ENCODE measurements around the gene BRD1. TPM values are rescaled to one million over a fixed set of nuclear protein-coding genes. Genes with fewer than 3 reads are reported as not detected.

BRD1 gene
- total RNA-seq, 4 donors from 2014 or later = 21.2 to 37.1 (median 28.6) TPM

- no peak for TF ChIP-seq CTCF (IDR thresholded peaks at IDR 0.05; ENCODE audit: low read depth)
Observed at GRCh38 chr22:49736538-49736937, 91.1 kb downstream of the BRD1 start.

- TF ChIP-seq CTCF (IDR thresholded peaks at IDR 0.05; ENCODE audit: low read depth) = no peak
Observed at GRCh38 chr22:49735901-49736421, 91.7 kb downstream of the BRD1 start.

DNA sequence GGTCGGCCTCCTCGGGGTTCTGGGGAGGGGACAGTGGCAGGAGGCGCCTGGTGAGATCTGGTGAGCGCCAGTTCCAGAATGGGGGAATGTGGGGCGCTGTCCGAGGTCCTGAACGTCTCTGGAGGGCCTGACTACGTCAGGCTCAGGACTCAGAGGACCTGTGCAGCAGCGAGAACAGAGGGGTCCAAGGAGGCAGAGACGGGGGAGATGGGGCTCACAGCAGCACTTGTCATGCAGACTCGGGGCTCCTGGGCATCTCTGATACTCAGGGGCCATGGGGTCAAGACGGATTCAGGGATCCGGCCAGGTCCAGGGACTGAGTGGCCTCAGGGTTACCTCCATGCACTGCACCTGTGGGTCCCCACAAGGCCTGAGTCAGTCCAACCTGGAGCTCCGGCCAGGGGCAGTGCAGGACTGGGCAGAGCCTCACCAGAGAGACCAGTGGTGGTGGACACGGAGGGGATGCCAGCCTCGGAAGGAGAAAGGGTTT lies 92.2 kb downstream of the BRD1 start:
- TF ChIP-seq CTCF (IDR thresholded peaks at IDR 0.05; ENCODE audit: low read depth) = no peak

DNA sequence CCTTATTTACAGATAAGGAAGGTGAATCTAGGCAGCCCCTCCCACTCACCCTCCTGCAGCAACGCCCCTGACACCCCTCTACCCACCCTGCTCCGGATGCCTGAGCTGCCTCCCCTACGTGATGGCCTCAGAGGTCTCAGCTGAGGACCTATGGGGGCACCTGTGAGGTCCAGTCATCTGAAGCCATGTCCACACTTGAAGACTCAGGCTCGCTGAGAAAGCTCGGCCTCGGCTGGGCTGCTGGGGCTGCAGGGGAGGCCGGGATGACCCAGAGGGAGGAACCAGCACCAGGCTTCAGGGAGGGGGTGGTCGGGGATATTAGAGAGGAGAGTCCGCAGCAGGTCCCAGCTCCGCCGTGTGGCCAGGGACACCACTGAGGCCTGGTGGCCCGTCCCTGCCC lies 92.8 kb downstream of the BRD1 start:
- no peak for TF ChIP-seq CTCF (IDR thresholded peaks at IDR 0.05; ENCODE audit: low read depth)

DNA sequence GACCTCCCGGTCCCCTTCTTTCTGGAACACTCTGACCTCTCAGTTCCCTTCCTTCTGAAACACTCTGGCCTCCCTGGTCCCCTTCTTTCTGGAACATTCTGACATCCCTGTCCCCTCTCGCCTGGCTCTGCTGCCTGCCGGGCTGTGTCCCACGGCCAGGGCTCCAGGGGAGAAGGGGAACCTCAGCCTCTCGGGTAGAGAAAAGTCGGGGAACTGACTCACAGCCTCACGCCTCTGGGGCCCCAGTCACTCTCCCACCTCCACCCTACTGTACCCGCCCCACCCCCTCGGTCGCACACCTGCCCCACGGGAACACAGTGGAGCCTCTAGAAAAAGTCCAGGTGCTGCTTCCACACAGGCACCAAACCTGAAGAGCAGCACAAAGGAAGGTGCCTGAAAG lies 93.3 kb downstream of the BRD1 start:
- no peak for TF ChIP-seq CTCF (IDR thresholded peaks at IDR 0.05; ENCODE audit: low read depth)

- no peak for TF ChIP-seq CTCF (IDR thresholded peaks at IDR 0.05; ENCODE audit: low read depth)
Observed at GRCh38 chr22:49733631-49734030, 94.0 kb downstream of the BRD1 start.

GRCh38 chr22:49730656-49731055 lies 97.0 kb downstream of the BRD1 start:
- no peak for TF ChIP-seq CTCF (IDR thresholded peaks at IDR 0.05; ENCODE audit: low read depth)

All from subcutaneous adipose tissue (tissue), 4 donors.